Keratinocyte (primary cell): ENCODE results near the gene OIT3. TPM values are rescaled to one million over a fixed set of nuclear protein-coding genes. Genes with fewer than 3 reads are reported as not detected.
A peak's percentile ranks its signal among the peaks of the same experiment; 100 is the strongest.

Experiments
- DNase-seq: peaks from one replicate; pipeline ENCODE4 v3.0.0-alpha.2; 2011; ENCODE audit warnings: low read depth, missing footprints, low spot score
- FAIRE-seq: peaks from 2 replicates; lab custom pipeline; 2011; peaks lifted over from hg19 to GRCh38; lab: Jason Lieb, UNC
- H2AFZ ChIP-seq: 2 replicates; pipeline ENCODE4 v1.6.0; 2012; ENCODE audit warnings: low read length, control low read depth, inconsistent platforms; ENCODE audit not compliant: control insufficient read depth
- H3K27ac ChIP-seq: 2 replicates; pipeline ENCODE4 v1.5.1; 2011; ENCODE audit warnings: low read length; ENCODE audit not compliant: control insufficient read depth, insufficient read depth
- H3K27me3 ChIP-seq: 3 replicates; pipeline ENCODE4 v1.6.0; 2011; ENCODE audit warnings: low read length; ENCODE audit not compliant: control insufficient read depth, insufficient read depth; ENCODE audit errors: extremely low read depth
- H3K36me3 ChIP-seq, 2 experiments: 2 replicates in 1 of 2; 3 replicates in 1 of 2; pipeline ENCODE4 v1.5.1; 2011; ENCODE audit warnings: low read length in 2 of 2, mild to moderate bottlenecking in 1 of 2; ENCODE audit not compliant: control insufficient read depth in 2 of 2, insufficient read depth in 2 of 2; ENCODE audit errors: extremely low read depth in 1 of 2
- H3K4me1 ChIP-seq: 3 replicates; pipeline ENCODE4 v1.5.1; 2011; ENCODE audit warnings: low read length; ENCODE audit not compliant: control insufficient read depth, insufficient read depth; ENCODE audit errors: extremely low read depth
- H3K4me2 ChIP-seq: 3 replicates; pipeline ENCODE4 v1.6.0; 2011; ENCODE audit warnings: low read depth, low read length; ENCODE audit not compliant: control insufficient read depth, insufficient read depth; ENCODE audit errors: extremely low read depth
- H3K4me3 ChIP-seq, 3 experiments: fragments of 200-600 bp in 1 of 3; sonication (generic) in 1 of 3; 2 replicates in 2 of 3; 3 replicates in 1 of 3; pipeline ENCODE4 v1.5.1; 2011 to 2016; ENCODE audit warnings: low read length in 3 of 3, mild to moderate bottlenecking in 3 of 3, control low read depth in 2 of 3, inconsistent platforms in 1 of 3, low read depth in 1 of 3, mixed read lengths in 1 of 3, mixed run types in 1 of 3, moderate library complexity in 1 of 3; ENCODE audit not compliant: control insufficient read depth in 2 of 3, insufficient read depth in 2 of 3; ENCODE audit errors: extremely low read depth in 1 of 3
- H3K79me2 ChIP-seq: 2 replicates; pipeline ENCODE4 v1.6.0; 2012; ENCODE audit warnings: low read length; ENCODE audit not compliant: control insufficient read depth, insufficient read depth
- H3K9ac ChIP-seq: 3 replicates; pipeline ENCODE4 v1.6.0; 2011; ENCODE audit warnings: low read length; ENCODE audit not compliant: control insufficient read depth, insufficient read depth; ENCODE audit errors: extremely low read depth
- H3K9me1 ChIP-seq: 3 replicates; pipeline ENCODE4 v1.6.0; 2011; ENCODE audit warnings: low read length; ENCODE audit not compliant: control insufficient read depth, insufficient read depth; ENCODE audit errors: extremely low read depth
- H3K9me3 ChIP-seq: 2 replicates; pipeline ENCODE4 v1.5.1; 2012; ENCODE audit warnings: low read depth, low read length; ENCODE audit not compliant: control insufficient read depth
- H4K20me1 ChIP-seq: 3 replicates; pipeline ENCODE4 v1.6.0; 2011; ENCODE audit warnings: low read length; ENCODE audit not compliant: control insufficient read depth, insufficient read depth; ENCODE audit errors: extremely low read depth
- CTCF ChIP-seq, 3 experiments: IDR thresholded peaks in 1 of 3; conservative IDR thresholded peaks in 1 of 3; optimal IDR thresholded peaks in 1 of 3; 2 replicates in 2 of 3; 3 replicates in 1 of 3; pipeline versions ENCODE3 to v1.5.1; 2011; ENCODE audit warnings: low read length in 3 of 3, mild to moderate bottlenecking in 3 of 3, moderate library complexity in 2 of 3, control low read depth in 1 of 3, inconsistent platforms in 1 of 3; ENCODE audit not compliant: insufficient read depth in 2 of 3; ENCODE audit errors: extremely low read depth in 1 of 3
- EZH2 ChIP-seq: IDR thresholded peaks from one replicate; pipeline ENCODE4 v1.6.1; 2012; ENCODE audit warnings: inconsistent platforms, mild to moderate bottlenecking, low read length, moderate library complexity
- dilution Hi-C: fragments of 300-500 bp; cut with MboI; formaldehyde crosslinking; loops from one replicate; pipeline ENCODE4 v1.7.0; 2020; ENCODE audit warnings: low sequenced_read_pairs; ENCODE audit not compliant: extremely low pct_ligation_motif_present
- polyA plus RNA-seq, 5 experiments: library from polyadenylated mRNA; depleted of rRNA in 3 of 5; stranded (reverse) in 3 of 5; stranded (forward) in 1 of 5; unstranded in 1 of 5; fragments of >200 nt; gene quantifications; 1 replicate in 1 of 5; 2 replicates in 3 of 5; 3 replicates in 1 of 5; pipeline versions ENCODE4 v1.2.1 to v1.2.3, GENCODE V29; 2011 to 2012; ENCODE audit warnings: missing spikeins in 2 of 5, low read depth in 1 of 5, low replicate concordance in 1 of 5

The OIT3 gene
- polyA plus RNA-seq, 1 donor (not counting 4 experiments of a cell fraction or from before 2014, with no cell fraction given), result 0.05 TPM

GRCh38 chr10:72888151-72888638, 5.3 kb upstream of the OIT3 start:
- dilution Hi-C loops, result no loop called here
- Histone ChIP-seq H3K4me3 (no peak overlapping the region), H3K27ac (no peak overlapping the region), H3K79me2 (no peaks in the 10 kb centered on the region), H2AFZ (no peak overlapping the region), H3K4me1 (peaks cover 36% of the 10 kb centered on the region), H4K20me1 (no peaks in the 10 kb centered on the region), H3K4me2 (no peak overlapping the region), H3K9ac (no peak overlapping the region), H3K9me3 (no peaks in the 10 kb centered on the region), H3K27me3 (no peaks in the 10 kb centered on the region), H3K36me3 (peaks cover 4 to 9% of the 10 kb centered on the region in 2 experiments), H3K9me1 (no peaks in the 10 kb centered on the region)
- no peak for DNase-seq
- peak; percentile 57 for FAIRE-seq
- TF ChIP-seq CTCF (optimal IDR thresholded peaks at IDR 0.05 in 1 of 3, IDR thresholded peaks at IDR 0.05 in 1 of 3, conservative IDR thresholded peaks at IDR 0.05 in 1 of 3; ENCODE audit: extremely low read depth in 1 of 3, insufficient read depth in 2 of 3, low read length in 3 of 3), result no peak

DNA sequence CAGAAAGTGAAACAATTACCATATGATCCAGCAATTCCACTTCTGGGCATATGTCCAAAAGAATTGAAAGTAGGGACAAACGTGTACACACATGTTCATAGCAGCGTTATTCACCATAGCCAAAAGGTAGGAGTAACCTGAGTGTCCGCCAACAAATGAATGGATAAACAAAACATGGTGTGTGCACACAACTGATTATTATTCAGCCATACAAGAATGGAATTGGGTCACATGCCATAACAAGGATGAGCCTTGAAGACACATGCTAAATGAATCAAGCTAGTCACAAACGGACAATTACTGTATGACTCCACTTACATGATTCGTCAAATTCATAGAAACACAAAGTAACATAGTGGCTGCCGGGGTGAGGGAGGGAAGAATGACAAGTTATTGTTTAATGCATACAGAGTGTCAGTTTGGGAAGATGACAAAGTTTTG, 4.1 kb upstream of the OIT3 start:
- Histone ChIP-seq H3K4me1 (peaks cover 31% of the 10 kb centered on the region), H3K36me3 (peaks cover 4 to 9% of the 10 kb centered on the region in 2 experiments), H3K79me2 (no peaks in the 10 kb centered on the region), H3K4me3 (no peak overlapping the region), H3K9me1 (no peaks in the 10 kb centered on the region), H4K20me1 (no peaks in the 10 kb centered on the region), H2AFZ (no peak overlapping the region), H3K9ac (no peak overlapping the region), H3K27me3 (no peaks in the 10 kb centered on the region), H3K4me2 (peak overlapping the region; percentile 55), H3K9me3 (no peaks in the 10 kb centered on the region), H3K27ac (peak overlapping the region; percentile 51)
- TF ChIP-seq EZH2 (no peak), CTCF (optimal IDR thresholded peaks at IDR 0.05 in 1 of 3, IDR thresholded peaks at IDR 0.05 in 1 of 3, conservative IDR thresholded peaks at IDR 0.05 in 1 of 3; ENCODE audit: extremely low read depth in 1 of 3, insufficient read depth in 2 of 3, low read length in 3 of 3) (no peak)
- FAIRE-seq (peak; percentile 100), DNase-seq (peak; percentile 98)
- dilution Hi-C loops, result no loop called here
